B cell (primary cell): ENCODE results near the gene EXOC7.

Source experiments
- EZH2 ChIP-seq: IDR thresholded peaks from 2 replicates; pipeline ENCODE4 v1.6.1; 2012; ENCODE audit warnings: borderline replicate concordance, low read depth, mild to moderate bottlenecking, moderate library complexity, low read length; ENCODE audit not compliant: insufficient read depth, poor library complexity, severe bottlenecking
- TF ChIP-seq, protein P1 (sequence below): fragments of 200-600 bp; IDR thresholded peaks from one replicate; pipeline ENCODE4 v1.8.0; 2022; ENCODE audit warnings: antibody characterized with exemption, mild to moderate bottlenecking

DNA sequence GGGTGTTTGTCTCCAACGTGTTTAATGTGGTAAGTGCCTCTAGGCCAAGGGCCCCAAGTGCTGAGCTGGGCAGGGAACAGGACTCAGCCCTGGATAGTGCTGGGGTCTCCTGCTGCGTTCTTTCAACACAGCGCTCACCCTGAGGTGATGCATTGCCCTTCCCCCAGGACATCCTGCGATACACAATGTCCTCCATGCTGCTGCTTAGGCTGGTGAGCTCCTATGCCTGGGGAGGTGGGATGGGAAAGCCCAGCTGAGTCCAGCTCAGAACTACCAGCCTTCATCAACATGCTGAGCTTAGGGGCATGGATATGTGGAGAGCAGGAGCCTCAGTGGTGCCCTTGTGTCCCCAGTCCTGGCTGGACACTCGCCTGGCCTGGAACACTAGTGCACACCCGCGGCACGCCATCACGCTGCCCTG is 24.0 kb downstream of the EXOC7 start:
- TF ChIP-seq, protein P1, sequence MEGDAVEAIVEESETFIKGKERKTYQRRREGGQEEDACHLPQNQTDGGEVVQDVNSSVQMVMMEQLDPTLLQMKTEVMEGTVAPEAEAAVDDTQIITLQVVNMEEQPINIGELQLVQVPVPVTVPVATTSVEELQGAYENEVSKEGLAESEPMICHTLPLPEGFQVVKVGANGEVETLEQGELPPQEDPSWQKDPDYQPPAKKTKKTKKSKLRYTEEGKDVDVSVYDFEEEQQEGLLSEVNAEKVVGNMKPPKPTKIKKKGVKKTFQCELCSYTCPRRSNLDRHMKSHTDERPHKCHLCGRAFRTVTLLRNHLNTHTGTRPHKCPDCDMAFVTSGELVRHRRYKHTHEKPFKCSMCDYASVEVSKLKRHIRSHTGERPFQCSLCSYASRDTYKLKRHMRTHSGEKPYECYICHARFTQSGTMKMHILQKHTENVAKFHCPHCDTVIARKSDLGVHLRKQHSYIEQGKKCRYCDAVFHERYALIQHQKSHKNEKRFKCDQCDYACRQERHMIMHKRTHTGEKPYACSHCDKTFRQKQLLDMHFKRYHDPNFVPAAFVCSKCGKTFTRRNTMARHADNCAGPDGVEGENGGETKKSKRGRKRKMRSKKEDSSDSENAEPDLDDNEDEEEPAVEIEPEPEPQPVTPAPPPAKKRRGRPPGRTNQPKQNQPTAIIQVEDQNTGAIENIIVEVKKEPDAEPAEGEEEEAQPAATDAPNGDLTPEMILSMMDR: no peak
- TF ChIP-seq EZH2: no peak
